Activated CD8-positive, alpha-beta memory T cell treated with anti-CD3 and anti-CD28 coated beads, Interleukin-2, amount 50 U/mL, for 48 hours (primary cell): ENCODE data around the gene NEK8.
"Not testable (repeated sequence)": the region's sequence is repeated elsewhere in the genome, so short reads cannot be mapped to it uniquely, and the experiment has no call there.

Source experiments
- DNase-seq: peaks from one replicate; pipeline ENCODE4 v3.0.0-alpha.2; 2020

Gene NEK8

GRCh38 chr17:28725660-28726225 lies 2.8 kb upstream of the NEK8 start:
- DNase-seq, result peak; percentile 89

DNA sequence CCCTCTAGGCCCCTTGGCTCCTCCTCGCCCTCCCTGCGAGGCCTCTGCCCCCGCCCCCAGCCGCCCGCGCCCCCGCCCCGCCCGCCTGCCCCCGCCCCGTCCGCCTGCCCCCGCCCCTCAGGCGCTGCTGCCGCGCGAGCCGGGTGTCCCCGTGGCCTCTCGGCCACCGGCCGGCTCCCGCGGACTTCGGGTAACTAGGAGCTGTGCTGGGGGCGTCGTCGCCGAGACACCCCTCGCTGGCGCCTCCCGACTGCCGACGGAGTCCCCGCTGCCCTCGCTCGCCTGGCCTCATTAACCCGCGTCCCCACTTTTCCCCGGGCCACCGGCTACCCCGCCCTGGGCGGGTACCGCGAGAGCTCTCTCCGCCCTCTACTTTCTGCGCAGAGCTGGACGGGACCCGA lies 2.4 kb upstream of the NEK8 start, which contains the start of gene TLCD1:
Gene TLCD1 (minus strand): TSS at position 8 of the 401 bp plus-strand sequence. CDS start 136 bp downstream, outside the sequence.
- DNase-seq, result peak; percentile 89

DNA sequence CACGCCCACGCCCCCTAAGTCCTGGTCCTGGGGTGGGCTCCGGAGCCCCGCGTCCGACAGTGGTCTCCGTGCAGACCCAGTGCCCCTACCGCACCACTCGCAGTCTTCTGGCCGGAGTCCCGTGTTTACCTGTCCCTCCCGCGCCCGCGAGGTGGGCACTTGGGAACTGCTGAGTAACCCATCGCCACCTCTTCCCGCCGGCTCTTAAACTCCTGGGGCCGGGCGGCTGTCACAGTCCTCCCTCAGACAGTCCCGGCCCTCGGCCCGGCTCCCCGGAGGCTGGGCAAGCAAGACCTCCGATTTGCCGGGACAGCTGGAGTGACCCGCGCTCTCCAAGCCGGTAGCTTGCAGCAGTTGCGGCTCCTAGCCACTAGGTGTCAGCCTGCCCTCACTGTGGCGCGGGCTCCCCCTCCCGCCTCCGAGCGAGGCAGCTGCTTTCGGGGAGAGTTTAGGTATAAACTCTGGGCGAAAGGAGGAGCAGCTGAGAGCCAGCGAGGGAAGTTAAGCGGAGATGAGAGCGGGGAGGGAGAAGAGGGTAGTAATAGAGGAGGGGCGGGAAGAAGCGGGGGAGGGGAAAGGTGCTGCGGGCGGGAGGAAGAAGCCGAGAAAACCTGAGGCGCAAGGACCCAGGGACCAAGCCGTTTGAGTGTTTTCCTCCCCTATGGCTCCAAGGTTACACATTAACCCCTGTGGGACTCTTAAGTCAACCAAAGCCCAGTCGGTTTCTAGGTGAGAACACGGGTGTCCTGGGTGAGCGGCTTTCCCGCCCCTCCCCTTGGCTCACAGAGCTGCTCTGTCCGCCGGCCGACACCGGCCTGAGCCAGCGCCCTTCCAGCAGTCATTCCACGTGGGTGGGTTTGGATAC lies 1.7 kb upstream of the NEK8 start:
- peak; percentile 97 for DNase-seq

DNA sequence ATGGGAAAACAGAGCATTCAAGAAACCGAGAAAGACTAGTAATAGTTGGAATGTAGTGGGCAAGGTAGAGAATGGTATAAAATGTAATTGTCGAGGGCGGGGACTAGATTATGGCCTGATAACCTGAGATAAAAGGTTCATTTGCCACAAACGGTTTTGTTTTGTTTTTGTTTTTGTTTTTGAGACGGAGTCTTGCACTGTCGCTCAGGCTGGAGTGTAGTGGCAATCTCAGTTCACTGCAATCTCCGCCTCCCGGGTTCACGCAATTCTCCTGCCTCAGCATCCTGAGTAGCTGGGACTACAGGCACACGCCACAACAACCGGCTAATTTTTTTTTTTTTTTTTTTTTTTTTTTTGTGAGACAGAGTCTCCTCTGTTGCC lies 1.4 kb downstream of the NEK8 start:
- DNase-seq, result no peak

DNA sequence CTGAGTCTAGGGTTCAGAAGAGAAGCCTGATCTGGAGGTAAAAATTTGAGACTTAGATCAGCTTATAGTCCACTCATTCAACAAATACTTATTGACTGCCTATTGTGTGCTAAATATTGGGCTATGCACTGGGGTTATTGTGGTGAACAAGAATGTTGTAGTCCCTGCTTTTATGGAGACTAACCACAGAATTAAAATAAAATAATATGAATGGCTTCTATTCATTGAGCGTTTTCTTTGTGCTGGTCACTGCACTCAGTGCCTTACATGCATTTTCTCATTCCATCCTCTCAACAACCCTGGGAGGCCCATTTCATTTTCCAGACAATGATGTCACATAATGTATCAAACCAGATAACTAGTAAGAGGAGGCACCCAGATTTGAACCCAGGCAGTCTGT lies 4.8 kb downstream of the NEK8 start:
- no peak for DNase-seq

GRCh38 chr17:28734712-28735241 lies 6.2 kb downstream of the NEK8 start:
- DNase-seq, result no peak

- DNase-seq, result no peak
Measured at GRCh38 chr17:28735242-28735722, 6.7 kb downstream of the NEK8 start.

DNA sequence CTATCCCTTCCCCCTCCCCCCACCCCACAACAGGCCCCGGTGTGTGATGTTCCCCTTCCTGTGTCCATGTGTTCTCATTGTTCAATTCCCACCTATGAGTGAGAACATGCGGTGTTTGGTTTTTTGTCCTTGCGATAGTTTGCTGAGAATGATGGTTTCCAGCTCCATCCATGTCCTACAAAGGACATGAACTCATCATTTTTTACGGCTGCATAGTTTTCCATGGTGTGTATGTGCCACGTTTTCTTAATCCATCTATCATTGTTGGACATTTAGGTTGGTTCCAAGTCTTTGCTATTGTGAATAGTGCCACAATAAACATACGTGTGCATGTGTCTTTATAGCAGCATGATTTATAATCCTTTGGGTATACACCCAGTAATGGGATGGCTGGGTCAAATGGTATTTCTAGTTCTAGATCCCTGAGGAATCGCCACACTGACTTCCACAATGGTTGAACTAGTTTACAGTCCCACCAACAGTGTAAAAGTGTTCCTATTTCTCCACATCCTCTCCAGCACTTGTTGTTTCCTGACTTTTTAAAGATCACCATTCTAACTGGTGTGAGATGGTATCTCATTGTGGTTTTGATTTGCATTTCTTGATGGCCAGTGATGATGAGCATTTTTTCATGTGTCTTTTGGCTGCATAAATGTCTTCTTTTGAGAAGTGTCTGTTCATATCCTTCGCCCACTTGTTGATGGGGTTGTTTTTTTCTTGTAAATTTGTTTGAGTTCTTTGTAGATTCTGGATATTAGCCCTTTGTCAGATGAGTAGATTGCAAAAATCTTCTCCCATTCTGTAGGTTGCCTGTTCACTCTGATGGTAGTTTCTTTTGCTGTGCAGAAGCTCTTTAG lies 7.6 kb downstream of the NEK8 start:
- DNase-seq, result not testable (repeated sequence)

DNA sequence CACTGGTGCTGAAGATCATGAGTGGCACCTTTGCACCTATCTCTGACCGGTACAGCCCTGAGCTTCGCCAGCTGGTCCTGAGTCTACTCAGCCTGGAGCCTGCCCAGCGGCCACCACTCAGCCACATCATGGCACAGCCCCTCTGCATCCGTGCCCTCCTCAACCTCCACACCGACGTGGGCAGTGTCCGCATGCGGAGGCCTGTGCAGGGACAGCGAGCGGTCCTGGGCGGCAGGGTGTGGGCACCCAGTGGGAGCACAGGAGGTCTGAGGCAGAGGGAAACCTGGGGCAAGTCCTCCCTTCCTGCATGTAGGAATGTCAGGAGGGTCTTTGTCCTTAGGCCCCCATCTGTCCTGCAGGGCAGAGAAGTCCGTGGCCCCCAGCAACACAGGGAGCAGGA lies 8.7 kb downstream of the NEK8 start:
- DNase-seq, result no peak

- DNase-seq, result no peak
Measured at GRCh38 chr17:28737770-28738679, 9.4 kb downstream of the NEK8 start.

GRCh38 chr17:28738680-28739384 lies 10.2 kb downstream of the NEK8 start:
- DNase-seq, result no peak

- DNase-seq, result no peak
Measured at GRCh38 chr17:28740406-28741357, 12.1 kb downstream of the NEK8 start.

DNA sequence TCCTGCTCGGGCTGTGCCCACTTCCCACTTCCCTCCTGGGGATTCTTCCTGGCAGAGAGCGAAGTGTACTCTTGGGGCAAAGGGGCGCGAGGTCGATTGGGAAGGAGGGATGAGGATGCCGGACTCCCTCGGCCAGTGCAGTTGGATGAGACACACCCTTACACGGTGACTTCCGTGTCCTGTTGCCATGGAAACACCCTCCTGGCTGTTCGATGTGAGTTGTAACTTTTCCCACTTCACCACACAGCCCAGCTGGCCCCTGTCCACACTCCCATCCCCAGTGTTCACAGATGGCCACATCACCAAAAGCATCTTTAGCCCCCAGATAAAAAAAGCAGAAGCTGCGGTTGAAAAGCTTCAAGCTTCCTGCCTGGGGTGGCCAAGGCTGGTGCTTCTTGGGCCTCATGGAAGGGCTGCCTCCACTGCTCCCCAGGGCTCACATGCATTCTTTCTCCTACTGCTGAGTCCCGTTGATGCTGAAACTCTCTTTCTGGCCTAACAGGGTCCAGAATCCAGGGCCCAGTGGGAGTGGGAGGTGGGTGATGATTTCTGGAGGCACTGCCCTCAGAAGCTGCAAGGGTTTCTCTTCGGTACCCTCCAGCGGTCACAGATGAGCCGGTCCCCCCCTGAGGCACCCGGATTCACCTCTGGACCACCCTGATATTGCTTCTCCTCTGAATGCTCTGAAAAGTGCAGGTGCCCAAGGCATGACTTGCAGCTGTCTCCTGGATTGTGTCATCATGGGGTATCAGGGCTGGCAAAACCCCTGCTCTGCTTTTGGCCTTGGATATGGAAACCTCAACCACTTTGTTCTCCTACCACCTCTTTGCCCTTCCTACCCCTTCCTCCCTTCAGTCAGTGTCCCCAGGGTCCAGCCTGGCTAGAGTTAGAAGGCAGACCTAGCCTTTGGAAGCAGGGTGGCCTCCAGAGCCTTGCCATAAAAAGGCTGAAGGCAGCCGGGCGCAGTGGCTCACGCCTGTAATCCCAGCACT lies 13.1 kb downstream of the NEK8 start:
- no peak for DNase-seq

DNA sequence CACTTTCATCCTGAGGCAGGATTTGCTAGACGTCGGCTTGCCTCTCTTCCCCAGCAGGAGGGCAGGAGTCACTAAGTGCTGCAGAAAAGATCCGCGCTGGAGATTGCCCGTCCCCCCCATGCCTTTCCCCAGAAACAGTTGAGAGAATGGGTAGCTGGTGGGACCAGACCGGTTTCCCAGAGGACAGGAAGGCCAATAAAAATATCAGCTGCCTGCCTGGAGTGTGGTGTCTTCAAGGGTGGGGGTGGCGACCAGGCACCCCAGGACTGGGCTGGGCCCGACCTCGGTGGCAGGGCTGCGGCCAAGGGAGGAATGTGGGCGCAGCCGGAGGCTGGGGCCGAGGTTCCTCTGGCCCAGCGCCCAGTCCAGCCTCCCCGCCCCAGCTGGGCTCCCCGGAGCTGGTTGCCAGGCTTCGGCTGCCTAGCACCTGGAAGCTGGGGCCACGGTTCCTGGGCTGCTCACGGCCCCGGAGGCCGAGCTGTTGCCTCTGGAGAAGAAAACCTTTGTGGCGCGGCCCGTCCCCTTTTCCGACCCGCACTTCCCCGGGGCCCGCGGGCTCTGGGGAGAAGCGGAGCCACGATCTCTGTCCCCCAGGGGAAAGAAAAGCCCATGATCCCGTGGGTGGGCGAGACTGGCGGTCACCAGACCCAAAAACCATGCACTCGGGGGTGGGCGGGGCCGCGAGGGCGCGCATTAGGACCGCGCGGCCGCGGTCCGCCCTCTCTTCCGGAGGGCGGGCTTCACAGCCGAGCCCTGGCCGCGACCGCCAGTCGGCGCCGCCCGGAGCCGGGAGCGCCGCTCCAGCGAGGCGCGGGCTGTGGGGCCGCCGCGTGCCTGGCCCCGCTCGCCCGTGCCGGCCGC lies 14.9 kb downstream of the NEK8 start, which contains the start of gene TRAF4:
Gene TRAF4 (plus strand): TSS at position 769 of the 861 bp plus-strand sequence. CDS start 102 bp downstream, outside the sequence.
- DNase-seq, result peak; percentile 89

GRCh38 chr17:28744104-28744971 lies 15.8 kb downstream of the NEK8 start:
- DNase-seq, result peak; percentile 90

- no peak for DNase-seq
Measured at GRCh38 chr17:28744972-28745785, 16.6 kb downstream of the NEK8 start.
